Activated T-helper 1 cell treated with anti-CD3 and anti-CD28 coated beads, Interleukin-12 subunit alpha, Interleukin-12 subunit beta, Interleukin-2, Interleukin-4 antibody, amounts not matched to agents 30 ng/mL and 10 ng/mL and 1 ng/mL, durations not matched to agents 14 hours and 24 hours and 36 hours (primary cell): ENCODE measurements around the gene ODF2. TPM values are rescaled to one million over a fixed set of nuclear protein-coding genes. Genes with fewer than 3 reads are reported as not detected.

Experiments
- DNase-seq: peaks from one replicate; pipeline ENCODE4 v3.0.0; 2021; ENCODE audit warnings: low spot score
- H3K27ac Mint-ChIP-seq: one replicate; pipeline ENCODE4 v1.8.0; 2021; ENCODE audit warnings: mild to moderate bottlenecking, mixed read lengths
- H3K27me3 Mint-ChIP-seq: one replicate; pipeline ENCODE4 v1.8.0; 2022; ENCODE audit warnings: mild to moderate bottlenecking, moderate library complexity, mixed read lengths; ENCODE audit not compliant: insufficient read depth
- H3K36me3 Mint-ChIP-seq: one replicate; pipeline ENCODE4 v1.8.0; 2021; ENCODE audit warnings: low read depth, mixed read lengths
- H3K4me1 Mint-ChIP-seq: one replicate; pipeline ENCODE4 v1.8.0; 2021; ENCODE audit warnings: low read depth, mixed read lengths
- H3K4me3 Mint-ChIP-seq: one replicate; pipeline ENCODE4 v1.8.0; 2021; ENCODE audit warnings: mild to moderate bottlenecking, moderate library complexity, mixed read lengths
- H3K9me3 Mint-ChIP-seq: one replicate; pipeline ENCODE4 v1.8.0; 2021; ENCODE audit warnings: mixed read lengths
- intact Hi-C: fragments of 100-400 bp; cut with micrococcal nuclease; formaldehyde crosslinking; loops from one replicate; pipeline ENCODE4 v1.15.1; 2024
- total RNA-seq: library from RNA; stranded (reverse); gene quantifications from 2 replicates; pipeline ENCODE4 v1.2.3, GENCODE V29; 2022

Gene ODF2
- total RNA-seq, 1 donor from 2014 or later: 57.6 TPM

GRCh38 chr9:128473104-128473503, 17.3 kb downstream of the ODF2 start:
- H3K27ac Mint-ChIP-seq: no peak overlapping the region
- intact Hi-C loops: no loop called here
- peaks cover 18% of the 10 kb centered on the region for H3K36me3 Mint-ChIP-seq
- H3K9me3 Mint-ChIP-seq: no peaks in the 10 kb centered on the region
- DNase-seq: no peak
- H3K4me3 Mint-ChIP-seq: no peak overlapping the region
- H3K4me1 Mint-ChIP-seq: no peaks in the 10 kb centered on the region
- no peaks in the 10 kb centered on the region for H3K27me3 Mint-ChIP-seq

- Mint-ChIP-seq H3K27me3 (no peaks in the 10 kb centered on the region), H3K36me3 (peaks cover 25% of the 10 kb centered on the region), H3K9me3 (no peaks in the 10 kb centered on the region), H3K27ac (no peak overlapping the region), H3K4me1 (no peaks in the 10 kb centered on the region), H3K4me3 (no peak overlapping the region)
- no peak for DNase-seq
- intact Hi-C loops: no loop called here
Measured at GRCh38 chr9:128475867-128476266, 20.1 kb downstream of the ODF2 start.

GRCh38 chr9:128479262-128479661, 23.5 kb downstream of the ODF2 start:
- H3K36me3 Mint-ChIP-seq: peaks cover 36% of the 10 kb centered on the region
- H3K4me1 Mint-ChIP-seq: no peaks in the 10 kb centered on the region
- no peaks in the 10 kb centered on the region for H3K9me3 Mint-ChIP-seq
- no peak overlapping the region for H3K4me3 Mint-ChIP-seq
- intact Hi-C loops: no loop called here
- H3K27ac Mint-ChIP-seq: no peak overlapping the region
- DNase-seq: no peak
- H3K27me3 Mint-ChIP-seq: no peaks in the 10 kb centered on the region

GRCh38 chr9:128481561-128481960, 25.8 kb downstream of the ODF2 start:
- Mint-ChIP-seq H3K9me3 (no peaks in the 10 kb centered on the region), H3K27me3 (no peaks in the 10 kb centered on the region), H3K27ac (no peak overlapping the region), H3K36me3 (peaks cover 42% of the 10 kb centered on the region), H3K4me3 (no peak overlapping the region), H3K4me1 (no peaks in the 10 kb centered on the region)
- DNase-seq: no peak
- intact Hi-C loops: no loop called here

- Mint-ChIP-seq H3K4me3 (no peak overlapping the region), H3K27ac (no peak overlapping the region), H3K9me3 (no peaks in the 10 kb centered on the region), H3K27me3 (no peaks in the 10 kb centered on the region), H3K36me3 (peaks cover 45% of the 10 kb centered on the region), H3K4me1 (no peaks in the 10 kb centered on the region)
- intact Hi-C loops: no loop called here
- DNase-seq: no peak
Measured at GRCh38 chr9:128482186-128482585, 26.4 kb downstream of the ODF2 start.

GRCh38 chr9:128484686-128485413, 29.0 kb downstream of the ODF2 start:
- H3K27ac Mint-ChIP-seq: peak overlapping the region; percentile 40
- DNase-seq: no peak
- H3K27me3 Mint-ChIP-seq: no peaks in the 10 kb centered on the region
- no peaks in the 10 kb centered on the region for H3K4me1 Mint-ChIP-seq
- H3K9me3 Mint-ChIP-seq: no peaks in the 10 kb centered on the region
- no peak overlapping the region for H3K4me3 Mint-ChIP-seq
- intact Hi-C loops: no loop called here
- peaks cover 47% of the 10 kb centered on the region for H3K36me3 Mint-ChIP-seq

- Mint-ChIP-seq H3K9me3 (no peaks in the 10 kb centered on the region), H3K27me3 (no peaks in the 10 kb centered on the region), H3K27ac (no peak overlapping the region), H3K4me1 (no peaks in the 10 kb centered on the region), H3K36me3 (peaks cover 48% of the 10 kb centered on the region), H3K4me3 (no peak overlapping the region)
- no peak for DNase-seq
- intact Hi-C loops: no loop called here
Measured at GRCh38 chr9:128485414-128485855, 29.6 kb downstream of the ODF2 start.

- H3K27me3 Mint-ChIP-seq: no peaks in the 10 kb centered on the region
- peaks cover 47% of the 10 kb centered on the region for H3K36me3 Mint-ChIP-seq
- no peaks in the 10 kb centered on the region for H3K9me3 Mint-ChIP-seq
- intact Hi-C loops: no loop called here
- no peaks in the 10 kb centered on the region for H3K4me1 Mint-ChIP-seq
- no peak overlapping the region for H3K4me3 Mint-ChIP-seq
- H3K27ac Mint-ChIP-seq: no peak overlapping the region
- no peak for DNase-seq
Measured at GRCh38 chr9:128486201-128486600, 30.4 kb downstream of the ODF2 start.

GRCh38 chr9:128493424-128493823, 37.6 kb downstream of the ODF2 start:
- Mint-ChIP-seq H3K27me3 (no peaks in the 10 kb centered on the region), H3K4me3 (no peak overlapping the region), H3K9me3 (no peaks in the 10 kb centered on the region), H3K4me1 (no peaks in the 10 kb centered on the region), H3K27ac (no peak overlapping the region), H3K36me3 (peaks cover 37% of the 10 kb centered on the region)
- DNase-seq: no peak
- intact Hi-C loops: no loop called here

GRCh38 chr9:128494108-128494745, 38.4 kb downstream of the ODF2 start:
- intact Hi-C loops: no loop called here
- Mint-ChIP-seq H3K4me3 (no peak overlapping the region), H3K27me3 (no peaks in the 10 kb centered on the region), H3K27ac (no peak overlapping the region), H3K36me3 (peaks cover 41% of the 10 kb centered on the region), H3K4me1 (no peaks in the 10 kb centered on the region), H3K9me3 (no peaks in the 10 kb centered on the region)
- no peak for DNase-seq

GRCh38 chr9:128494746-128495129, 38.9 kb downstream of the ODF2 start:
- Mint-ChIP-seq H3K36me3 (peaks cover 37% of the 10 kb centered on the region), H3K27ac (no peak overlapping the region), H3K4me3 (no peak overlapping the region), H3K27me3 (no peaks in the 10 kb centered on the region), H3K9me3 (no peaks in the 10 kb centered on the region), H3K4me1 (no peaks in the 10 kb centered on the region)
- no peak for DNase-seq
- intact Hi-C loops: no loop called here

- H3K9me3 Mint-ChIP-seq: no peaks in the 10 kb centered on the region
- H3K4me1 Mint-ChIP-seq: no peaks in the 10 kb centered on the region
- H3K36me3 Mint-ChIP-seq: peaks cover 38% of the 10 kb centered on the region
- no peaks in the 10 kb centered on the region for H3K27me3 Mint-ChIP-seq
- no peak overlapping the region for H3K27ac Mint-ChIP-seq
- no peak for DNase-seq
- intact Hi-C loops: no loop called here
- H3K4me3 Mint-ChIP-seq: no peak overlapping the region
Measured at GRCh38 chr9:128495296-128495695, 39.5 kb downstream of the ODF2 start.

GRCh38 chr9:128495804-128496417, 40.1 kb downstream of the ODF2 start:
- intact Hi-C loops: no loop called here
- Mint-ChIP-seq H3K36me3 (peaks cover 40% of the 10 kb centered on the region), H3K27me3 (no peaks in the 10 kb centered on the region), H3K4me1 (no peaks in the 10 kb centered on the region), H3K9me3 (no peaks in the 10 kb centered on the region), H3K27ac (no peak overlapping the region), H3K4me3 (no peak overlapping the region)
- DNase-seq: no peak
